IPS-NIHi7 (cell line): ENCODE results near the gene CLIC3.
"Not testable (repeated sequence)": the region's sequence is repeated elsewhere in the genome, so short reads cannot be mapped to it uniquely, and the experiment has no call there.

Experiments used
- DNase-seq: peaks from one replicate; pipeline ENCODE4 v3.0.0; 2012; ENCODE audit warnings: mixed read lengths; ENCODE audit errors: extremely low spot score

CLIC3 gene

GRCh38 chr9:136996361-136997292 lies at the start of gene CLIC3:
Gene CLIC3 (minus strand): TSS chr9:136996568. CDS start chr9:136996543, 25 bp downstream.
- peak; percentile 64 for DNase-seq

GRCh38 chr9:137045294-137046087 lies 49.1 kb upstream of the CLIC3 start:
- peak; percentile 54 for DNase-seq

GRCh38 chr9:137044502-137045177 lies 48.3 kb upstream of the CLIC3 start:
- DNase-seq, result no peak

- DNase-seq, result no peak
Measured at GRCh38 chr9:137044037-137044436, 47.7 kb upstream of the CLIC3 start.

GRCh38 chr9:137042751-137043727 lies 46.7 kb upstream of the CLIC3 start:
- DNase-seq, result no peak

GRCh38 chr9:137041124-137041523 lies 44.8 kb upstream of the CLIC3 start:
- no peak for DNase-seq

GRCh38 chr9:137040568-137040967 lies 44.2 kb upstream of the CLIC3 start:
- DNase-seq, result no peak

- DNase-seq, result no peak
Measured at GRCh38 chr9:137039611-137040366, 43.4 kb upstream of the CLIC3 start.

GRCh38 chr9:137038916-137039315 lies 42.5 kb upstream of the CLIC3 start:
- no peak for DNase-seq

- DNase-seq, result no peak
Measured at GRCh38 chr9:137037483-137037882, 41.1 kb upstream of the CLIC3 start.

- DNase-seq, result no peak
Measured at GRCh38 chr9:137037035-137037434, 40.7 kb upstream of the CLIC3 start.

GRCh38 chr9:137035937-137036336 lies 39.6 kb upstream of the CLIC3 start:
- no peak for DNase-seq

GRCh38 chr9:137035507-137035834 lies 39.1 kb upstream of the CLIC3 start:
- peak; percentile 40 for DNase-seq

- DNase-seq, result peak; percentile 93
Measured at GRCh38 chr9:137034709-137035506, 38.5 kb upstream of the CLIC3 start.

- no peak for DNase-seq
Measured at GRCh38 chr9:137034039-137034708, 37.8 kb upstream of the CLIC3 start.

- not testable (repeated sequence) for DNase-seq
Measured at GRCh38 chr9:137033481-137033880, 37.1 kb upstream of the CLIC3 start.

- DNase-seq, result no peak
Measured at GRCh38 chr9:137032858-137033257, 36.5 kb upstream of the CLIC3 start.

- DNase-seq, result no peak
Measured at GRCh38 chr9:137031904-137032640, 35.7 kb upstream of the CLIC3 start, which contains the start of gene FUT7. Gene FUT7 (minus strand): TSS chr9:137032088. CDS start chr9:137031991, 97 bp downstream.
